WTC11 (cell line): ENCODE measurements around the gene PREX1.

Experiments
- ATF3 ChIP-seq: sonication (generic); formaldehyde crosslinking; conservative IDR thresholded peaks from 2 replicates; pipeline ENCODE4 v1.8.1; 2022; ENCODE audit warnings: mild to moderate bottlenecking, missing genetic modification reagents
- CTCF ChIP-seq: fragments of 200-600 bp; IDR thresholded peaks from 2 replicates; pipeline ENCODE4 v1.8.0; 2022; ENCODE audit warnings: antibody characterized with exemption
- FOXK1 ChIP-seq: sonication (generic); formaldehyde crosslinking; IDR thresholded peaks from 2 replicates; pipeline ENCODE4 v1.8.0; 2022; ENCODE audit warnings: mild to moderate bottlenecking, moderate library complexity, missing genetic modification reagents
- FOXP1 ChIP-seq: sonication (generic); formaldehyde crosslinking; IDR thresholded peaks from 2 replicates; pipeline ENCODE4 v1.8.0; 2022; ENCODE audit warnings: missing genetic modification reagents, mild to moderate bottlenecking, moderate library complexity, borderline replicate concordance
- NFYB ChIP-seq: sonication (generic); formaldehyde crosslinking; conservative IDR thresholded peaks from 2 replicates; pipeline ENCODE4 v1.8.0; 2022; ENCODE audit warnings: low read depth, missing genetic modification reagents
- SMAD3 ChIP-seq: sonication (generic); formaldehyde crosslinking; IDR thresholded peaks from 2 replicates; pipeline ENCODE4 v1.8.0; 2022; ENCODE audit warnings: missing genetic modification reagents, mild to moderate bottlenecking, borderline replicate concordance
- SP1 ChIP-seq: sonication (generic); formaldehyde crosslinking; conservative IDR thresholded peaks from 2 replicates; pipeline ENCODE4 v1.8.1; 2022; ENCODE audit warnings: missing genetic modification reagents
- TCF7 ChIP-seq: sonication (generic); formaldehyde crosslinking; IDR thresholded peaks from 2 replicates; pipeline ENCODE4 v1.8.0; 2022; ENCODE audit warnings: mild to moderate bottlenecking, low read depth, missing genetic modification reagents, moderate library complexity
- TP53 ChIP-seq: sonication (generic); formaldehyde crosslinking; IDR thresholded peaks from 2 replicates; pipeline ENCODE4 v1.8.1; 2023; ENCODE audit warnings: mild to moderate bottlenecking, missing genetic modification reagents

GRCh38 chr20:48599748-48600469, 227.9 kb downstream of the PREX1 start:
- TF ChIP-seq CTCF = no peak
- no peak for TF ChIP-seq FOXK1 (CRISPR knock-in tag)
- TF ChIP-seq TP53 (CRISPR knock-in tag) = no peak
- TF ChIP-seq SP1 (CRISPR knock-in tag) = no peak
- no peak for TF ChIP-seq FOXP1
- no peak for TF ChIP-seq SMAD3 (CRISPR knock-in tag)
- TF ChIP-seq TCF7 (CRISPR knock-in tag) = no peak
- TF ChIP-seq NFYB (CRISPR knock-in tag) = no peak
- no peak for TF ChIP-seq ATF3 (CRISPR knock-in tag)
